GM21515 (cell line): ENCODE measurements around the gene CRAMP1.

Source experiments
- ATAC-seq: cut with Tn5 transposase; IDR thresholded peaks from one replicate; pipeline ENCODE4 v1.9.1; 2021; ENCODE audit not compliant: unreplicated experiment

The CRAMP1 gene

DNA sequence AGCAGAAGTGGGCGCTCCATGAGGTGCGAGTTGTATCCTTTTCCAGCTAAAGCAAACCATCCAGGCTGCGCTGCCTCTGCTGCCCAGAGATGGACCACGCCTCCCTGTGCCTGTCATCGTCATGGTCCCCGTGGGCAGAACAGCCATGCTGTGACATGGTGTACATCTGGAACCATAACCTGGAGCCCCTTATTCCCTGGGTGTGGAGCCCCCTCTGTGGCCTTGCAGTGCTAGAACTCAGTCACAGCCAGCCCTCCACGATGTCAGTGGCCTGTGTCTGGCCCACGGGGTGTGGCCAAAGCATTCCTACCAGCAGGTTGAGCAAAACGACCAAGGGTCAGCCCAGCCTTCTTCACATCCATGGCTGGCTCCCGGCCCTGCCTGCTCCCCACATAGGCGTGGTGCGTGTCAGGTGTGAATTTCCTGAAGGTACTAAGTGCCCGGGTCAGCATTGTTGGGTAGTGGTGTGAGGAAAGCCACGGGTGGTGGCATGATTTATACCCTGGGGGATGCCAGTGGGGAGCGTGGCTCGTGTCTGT is 43.2 kb downstream of the CRAMP1 start:
- no peak for ATAC-seq

DNA sequence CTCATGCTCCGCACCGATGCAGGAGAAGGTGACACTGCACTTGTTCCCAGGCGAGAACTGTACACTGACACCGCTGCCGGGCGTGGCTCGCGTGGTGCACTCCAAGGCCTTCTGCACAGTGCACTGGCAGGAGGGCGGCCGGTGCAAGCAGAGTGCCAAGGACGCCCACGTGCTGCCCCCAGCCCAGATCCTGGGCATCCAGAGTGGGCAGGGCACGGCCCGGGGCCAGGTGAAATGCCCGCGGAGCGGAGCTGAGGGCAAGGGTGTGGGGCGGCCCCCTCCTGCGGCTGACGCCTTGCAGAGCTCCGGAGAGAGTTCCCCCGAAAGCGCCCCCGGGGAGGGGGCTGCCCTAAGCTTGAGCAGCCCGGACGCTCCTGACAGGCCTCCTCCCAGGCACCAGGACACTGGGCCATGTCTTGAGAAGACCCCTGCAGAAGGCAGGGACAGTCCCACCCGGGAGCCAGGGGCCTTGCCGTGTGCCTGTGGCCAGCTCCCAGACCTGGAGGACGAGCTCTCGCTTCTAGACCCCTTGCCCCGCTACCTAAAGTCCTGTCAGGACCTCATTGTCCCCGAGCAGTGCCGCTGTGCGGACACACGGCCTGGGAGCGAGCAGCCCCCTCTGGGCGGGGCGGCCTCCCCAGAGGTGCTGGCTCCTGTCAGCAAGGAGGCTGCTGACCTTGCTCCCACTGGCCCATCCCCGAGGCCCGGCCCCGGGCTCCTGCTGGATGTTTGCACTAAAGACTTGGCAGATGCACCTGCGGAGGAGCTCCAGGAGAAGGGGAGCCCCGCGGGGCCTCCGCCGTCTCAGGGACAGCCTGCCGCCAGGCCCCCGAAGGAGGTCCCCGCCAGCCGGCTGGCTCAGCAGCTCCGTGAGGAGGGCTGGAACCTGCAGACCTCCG is 44.0 kb downstream of the CRAMP1 start:
- no peak for ATAC-seq

DNA sequence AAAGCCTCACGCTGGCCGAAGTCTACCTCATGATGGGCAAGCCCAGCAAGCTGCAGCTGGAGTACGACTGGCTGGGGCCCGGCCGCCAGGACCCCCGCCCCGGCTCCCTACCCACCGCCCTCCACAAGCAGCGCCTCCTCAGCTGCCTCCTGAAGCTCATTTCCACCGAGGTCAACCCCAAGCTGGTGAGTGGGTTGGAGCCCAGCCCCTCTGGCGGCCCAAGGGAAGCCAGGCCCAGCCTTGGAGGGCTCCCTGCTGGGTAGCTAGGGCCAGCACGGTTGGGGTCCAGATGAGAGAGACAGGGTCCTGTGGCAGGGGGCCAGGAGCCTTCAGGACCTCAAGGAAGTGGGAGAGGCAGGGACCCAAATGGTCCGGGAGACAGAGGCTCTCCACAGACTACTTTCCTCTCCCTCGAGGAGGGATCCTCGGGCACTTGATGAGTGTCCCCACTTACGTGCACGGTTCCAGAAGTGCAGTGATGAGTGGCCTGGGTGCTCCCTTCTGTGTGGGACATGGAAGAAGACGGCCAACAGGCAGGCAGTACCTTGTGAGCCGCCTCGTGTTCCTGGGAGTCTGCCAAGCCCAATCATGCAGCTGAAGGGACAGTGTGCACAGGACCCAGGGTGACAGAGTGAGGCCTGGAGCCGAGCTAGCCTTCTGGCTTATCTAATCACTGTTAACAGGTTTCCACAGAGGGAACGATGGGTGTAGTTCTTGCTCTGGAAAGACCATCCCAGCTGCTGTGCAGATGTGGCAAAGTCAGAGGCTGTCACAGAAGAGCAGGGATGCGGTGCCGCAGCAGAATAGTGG is 44.9 kb downstream of the CRAMP1 start:
- ATAC-seq, result no peak

DNA sequence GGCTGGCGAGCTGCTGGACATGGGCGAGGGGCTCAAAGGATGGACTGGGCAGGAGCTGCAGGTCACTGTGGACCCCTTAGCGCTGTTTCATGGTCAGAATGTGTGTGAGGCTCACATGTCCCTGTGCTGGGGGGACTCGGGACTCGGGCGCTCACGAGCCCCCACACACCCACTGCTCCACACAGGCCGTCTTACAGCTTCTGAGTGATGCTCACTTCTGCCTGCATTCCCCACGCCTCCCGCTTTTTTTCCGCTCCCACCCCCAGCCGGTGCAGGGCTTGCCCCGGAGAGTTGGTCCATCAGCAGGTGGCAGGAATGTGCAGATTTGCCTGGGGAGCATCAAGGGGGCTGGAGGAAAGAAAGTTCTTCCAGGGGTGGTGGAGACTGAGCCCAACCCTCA is 45.7 kb downstream of the CRAMP1 start:
- ATAC-seq, result no peak

DNA sequence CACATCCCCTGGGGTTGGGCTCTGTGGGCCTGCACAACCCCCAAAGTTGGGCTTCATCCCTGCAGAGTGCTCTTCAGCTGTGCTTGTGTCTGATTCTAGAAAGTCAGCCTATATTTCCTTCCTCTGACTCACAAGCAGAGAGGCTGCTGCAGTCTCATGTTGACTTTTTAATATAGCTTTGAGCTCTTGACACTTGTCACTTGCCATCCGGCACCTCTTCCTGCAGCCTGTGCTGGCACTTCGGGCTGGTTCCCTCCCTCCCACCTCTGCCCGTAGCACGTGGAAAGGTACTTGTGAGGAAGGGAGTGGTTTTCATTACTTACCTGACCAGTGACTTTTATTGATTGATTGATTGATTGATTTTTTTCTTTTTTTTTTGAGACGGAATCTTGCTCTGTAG is 46.9 kb downstream of the CRAMP1 start:
- ATAC-seq, result no peak

DNA sequence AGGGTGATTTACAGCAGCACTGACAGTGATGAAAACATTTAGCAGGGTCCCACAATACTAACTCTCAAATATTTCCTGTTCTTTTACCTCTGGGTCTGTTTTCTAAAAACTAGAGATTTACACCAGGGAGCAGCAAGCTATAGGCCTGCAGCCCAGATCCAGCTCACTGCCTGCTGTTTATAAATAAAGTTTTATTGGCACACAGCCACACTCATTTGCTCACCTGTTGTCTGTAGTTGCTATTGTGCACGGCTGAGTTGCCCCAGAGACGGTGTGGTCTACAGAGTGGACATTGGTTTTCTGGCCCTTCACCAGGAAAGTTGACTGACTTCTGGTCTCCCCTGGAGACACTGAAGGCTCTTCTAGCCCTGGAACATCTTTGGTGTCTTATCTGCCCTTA is 49.7 kb downstream of the CRAMP1 start:
- no peak for ATAC-seq

DNA sequence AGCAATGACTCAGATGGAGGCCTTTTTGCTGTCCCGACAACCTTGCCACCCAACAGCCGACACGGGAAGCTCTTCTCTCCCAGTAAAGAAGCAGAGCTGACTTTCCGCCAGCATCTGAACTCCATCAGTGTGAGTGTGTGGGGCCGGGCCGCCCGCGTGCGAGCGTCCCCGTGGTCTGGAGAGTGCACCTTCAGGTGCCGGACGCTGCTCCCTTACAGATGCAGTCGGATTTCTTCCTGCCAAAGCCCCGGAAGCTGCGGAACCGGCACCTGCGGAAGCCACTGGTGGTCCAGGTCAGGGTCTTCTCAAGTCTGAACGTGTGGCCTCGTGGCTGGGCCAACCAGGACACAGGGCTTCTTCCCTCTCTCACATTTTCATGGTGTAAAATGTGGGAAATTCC is 50.4 kb downstream of the CRAMP1 start:
- no peak for ATAC-seq

DNA sequence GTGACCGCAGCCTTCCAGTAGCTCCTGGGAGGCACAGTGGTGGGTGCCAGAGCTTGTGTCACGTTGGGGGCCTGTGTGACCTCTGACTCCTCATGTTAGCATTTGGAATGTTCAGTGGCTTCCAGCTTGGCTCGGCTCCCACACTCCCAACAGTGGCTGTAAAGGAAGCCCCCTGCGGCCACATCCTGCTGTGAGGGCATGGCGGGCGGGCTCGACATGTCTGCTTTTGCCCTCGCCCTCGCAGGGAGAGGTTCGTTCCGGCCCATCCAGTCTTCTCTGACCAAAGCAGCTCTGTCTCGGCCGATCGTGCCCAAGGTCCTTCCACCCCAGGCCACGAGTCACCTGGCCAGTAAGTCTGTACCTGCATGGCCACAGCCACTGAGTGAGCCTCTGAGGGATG is 53.7 kb downstream of the CRAMP1 start:
- ATAC-seq, result no peak

DNA sequence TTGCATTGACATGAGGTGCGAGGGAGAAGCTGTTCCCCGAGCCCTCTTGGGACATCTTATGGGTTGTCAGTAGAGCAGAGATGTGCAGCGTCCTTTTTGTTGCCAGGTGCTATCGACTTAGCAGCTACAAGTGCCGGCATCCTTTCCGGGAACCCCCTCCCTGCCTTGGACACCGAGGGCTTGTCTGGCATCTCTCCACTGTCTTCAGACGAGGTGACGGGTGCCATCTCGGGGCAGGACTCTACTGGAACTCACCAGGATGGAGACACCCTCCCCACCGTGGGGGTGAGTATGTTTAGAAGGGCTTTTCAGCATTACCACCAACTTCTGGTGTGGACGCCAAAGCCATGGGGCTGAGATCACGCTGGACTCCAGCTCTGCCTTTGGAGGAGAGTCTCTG is 54.2 kb downstream of the CRAMP1 start:
- no peak for ATAC-seq

DNA sequence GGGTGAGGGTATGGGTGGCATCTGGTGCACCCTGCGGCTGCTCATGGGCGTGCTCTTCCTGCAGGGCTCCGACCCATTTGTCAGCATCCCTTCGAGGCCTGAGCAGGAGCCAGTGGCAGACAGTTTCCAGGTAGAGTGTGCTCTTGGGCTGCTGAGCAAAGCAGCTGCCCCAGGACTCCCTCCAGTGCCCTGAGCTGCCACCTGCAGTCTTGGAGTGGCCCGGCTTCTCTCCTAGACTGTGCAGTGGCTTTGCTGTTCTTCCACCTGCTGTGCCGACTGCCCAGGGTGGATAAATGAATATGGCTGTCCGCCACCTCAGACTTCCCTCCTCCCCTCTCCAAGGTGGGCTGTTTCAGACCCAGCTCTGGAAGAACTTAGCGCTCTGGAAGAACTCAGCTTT is 55.1 kb downstream of the CRAMP1 start:
- ATAC-seq, result no peak

DNA sequence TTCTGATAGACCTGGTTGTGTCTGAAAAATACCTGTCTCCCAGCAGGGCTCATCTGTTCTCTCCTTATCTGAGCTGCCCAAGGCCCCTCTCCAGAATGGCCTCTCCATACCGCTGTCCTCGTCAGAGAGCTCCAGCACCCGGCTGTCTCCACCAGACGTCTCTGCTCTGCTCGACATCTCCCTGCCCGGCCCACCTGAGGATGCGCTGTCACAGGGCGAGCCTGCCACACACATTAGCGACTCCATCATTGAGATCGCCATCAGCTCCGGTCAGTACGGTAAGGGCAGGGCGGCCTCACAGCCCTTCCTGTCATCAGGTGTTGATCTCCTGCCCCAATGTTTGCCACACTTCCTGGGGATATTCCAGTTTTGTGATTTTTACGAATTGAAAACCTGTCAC is 55.8 kb downstream of the CRAMP1 start:
- ATAC-seq, result no peak

DNA sequence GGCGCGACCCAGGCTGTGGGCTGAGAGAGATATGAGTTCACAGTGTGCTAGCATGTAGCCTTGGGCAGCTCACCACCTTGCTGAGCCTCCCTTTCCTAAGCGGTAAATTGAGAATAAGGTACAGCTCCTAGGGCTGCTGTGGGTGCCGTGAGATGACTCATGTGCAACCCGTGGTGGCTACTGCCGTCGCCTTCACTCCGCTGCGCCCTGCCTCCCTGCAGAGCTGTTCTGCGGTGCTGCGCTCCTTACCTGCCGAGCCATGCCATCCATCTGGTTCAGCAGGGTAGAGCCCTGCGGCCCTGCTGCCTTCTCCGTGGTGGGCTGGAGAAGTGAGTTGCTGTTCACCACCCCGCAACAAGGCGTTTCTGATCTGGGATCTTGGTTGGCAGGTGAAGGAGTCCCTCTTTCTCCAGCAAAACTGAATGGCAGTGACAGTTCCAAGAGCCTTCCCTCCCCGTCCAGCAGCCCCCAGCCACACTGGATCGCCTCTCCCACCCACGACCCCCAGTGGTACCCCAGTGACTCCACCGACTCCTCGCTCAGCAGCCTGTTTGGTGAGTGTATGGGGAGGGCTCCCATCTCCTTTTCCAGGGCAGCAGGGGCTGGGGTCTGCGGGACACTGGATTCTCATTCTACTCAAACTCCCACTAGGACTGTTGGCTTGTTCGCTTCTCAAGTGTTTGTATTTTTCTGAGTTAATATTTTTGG is 56.6 kb downstream of the CRAMP1 start:
- ATAC-seq, result no peak

DNA sequence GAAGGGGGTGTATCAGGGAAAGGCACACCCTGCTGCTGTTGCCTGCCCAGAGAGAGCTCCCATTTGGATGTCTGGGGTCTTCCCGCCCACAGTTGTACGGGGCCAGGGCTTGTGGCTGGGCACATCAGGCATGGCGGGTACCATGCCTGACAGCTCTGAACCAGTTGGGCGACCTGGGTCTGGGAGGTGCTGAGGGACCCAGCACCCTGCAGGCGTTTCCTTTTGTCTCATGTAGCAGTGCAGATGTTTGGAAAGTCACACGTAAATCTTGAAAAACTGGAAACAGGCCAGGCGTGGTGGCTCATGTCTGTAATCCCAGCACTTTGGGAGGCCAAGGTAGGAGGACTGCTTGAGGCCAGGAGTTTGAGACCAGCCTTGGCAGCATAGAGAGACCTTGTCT is 57.5 kb downstream of the CRAMP1 start:
- ATAC-seq, result no peak

DNA sequence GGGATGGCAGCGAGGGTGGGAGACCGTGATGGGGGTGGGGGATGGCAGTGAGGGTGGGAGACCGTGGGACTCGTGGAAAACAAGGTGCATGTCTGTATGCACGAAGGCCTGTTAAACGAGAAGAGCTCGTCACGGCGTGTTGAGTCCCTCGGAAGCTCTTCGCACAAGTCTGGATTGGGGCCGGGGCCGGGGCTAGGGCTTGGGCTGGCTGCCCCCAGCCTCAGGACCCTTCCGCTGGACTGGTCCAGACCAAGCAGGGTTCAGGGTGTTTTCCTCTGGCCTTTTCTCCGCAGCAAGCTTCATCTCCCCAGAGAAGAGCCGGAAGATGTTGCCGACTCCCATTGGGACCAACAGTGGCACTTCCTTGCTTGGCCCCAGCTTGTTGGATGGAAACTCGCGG is 58.2 kb downstream of the CRAMP1 start:
- ATAC-seq, result no peak

DNA sequence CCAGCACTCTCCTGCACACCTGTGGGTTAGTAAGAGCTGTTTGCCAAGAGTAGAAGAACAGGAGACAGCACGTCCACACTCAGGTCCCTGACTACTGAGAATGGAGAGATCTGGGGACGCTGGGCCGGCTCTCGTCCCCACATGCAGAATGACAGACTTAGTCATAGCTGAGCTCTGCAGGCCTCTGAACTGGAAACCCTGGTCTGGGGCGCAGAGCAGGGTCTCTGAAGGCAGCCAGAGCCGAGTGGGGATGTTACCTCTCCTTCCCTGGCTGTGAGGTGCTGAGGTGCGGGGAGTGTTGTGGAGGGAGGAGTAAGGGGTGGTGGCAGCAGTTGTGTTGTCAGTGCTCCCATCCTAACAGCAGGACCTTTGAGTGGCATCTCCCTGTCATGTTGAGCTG is 58.7 kb downstream of the CRAMP1 start:
- ATAC-seq, result no peak

DNA sequence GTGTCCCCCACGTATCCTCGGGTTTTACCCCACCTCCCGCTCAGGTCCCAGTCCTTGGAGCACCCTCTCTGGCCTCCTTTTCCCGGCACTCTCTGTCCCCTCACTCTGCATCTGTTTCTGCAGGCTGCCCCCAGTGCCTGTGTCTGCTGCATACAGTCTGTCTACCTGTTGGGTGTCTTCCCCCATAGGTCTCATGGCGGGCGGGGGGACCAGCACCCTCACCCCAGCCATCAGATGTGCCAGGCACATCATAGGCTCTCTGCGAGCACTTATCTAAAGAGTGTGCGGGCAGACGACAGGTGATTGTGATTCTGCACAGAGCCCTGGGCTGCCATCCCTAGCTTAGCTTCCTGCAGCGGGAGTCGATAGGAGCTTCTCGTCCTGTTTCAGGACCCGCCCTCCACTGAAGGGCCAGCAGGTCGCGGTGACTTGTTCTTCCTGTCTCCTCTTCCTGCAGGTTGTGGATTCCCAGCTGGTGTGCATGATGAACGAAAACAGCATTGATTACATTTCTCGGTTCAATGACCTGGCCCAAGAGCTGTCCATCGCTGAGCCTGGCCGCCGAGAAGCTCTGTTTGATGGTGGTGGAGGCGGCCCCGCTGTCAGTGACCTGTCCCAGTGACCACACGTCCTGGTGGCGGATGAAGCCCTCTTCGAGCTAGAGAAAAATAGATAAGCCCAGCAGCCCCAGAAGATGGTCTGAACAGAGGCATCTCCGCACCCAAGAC is 61.4 kb downstream of the CRAMP1 start:
- no peak for ATAC-seq

DNA sequence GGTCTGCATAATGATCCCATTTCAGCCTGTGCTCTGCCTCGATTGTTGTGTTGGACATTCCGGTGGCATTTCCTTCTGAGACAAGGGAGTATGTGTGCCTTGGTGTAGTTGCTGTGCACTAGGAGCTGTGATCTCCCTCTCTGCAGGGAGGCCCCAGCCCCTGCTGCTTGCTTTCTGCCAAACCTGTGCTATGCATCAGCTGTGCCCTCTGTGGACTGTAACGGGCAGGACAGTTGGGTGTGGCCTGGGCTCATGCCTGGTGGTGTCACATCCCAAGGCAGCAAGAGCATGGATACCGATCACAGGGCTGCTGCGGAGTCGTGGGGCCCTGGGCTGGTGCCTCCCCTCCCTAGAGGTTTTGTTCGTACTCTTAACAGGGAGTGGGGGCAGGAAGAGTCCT is 62.1 kb downstream of the CRAMP1 start:
- no peak for ATAC-seq

DNA sequence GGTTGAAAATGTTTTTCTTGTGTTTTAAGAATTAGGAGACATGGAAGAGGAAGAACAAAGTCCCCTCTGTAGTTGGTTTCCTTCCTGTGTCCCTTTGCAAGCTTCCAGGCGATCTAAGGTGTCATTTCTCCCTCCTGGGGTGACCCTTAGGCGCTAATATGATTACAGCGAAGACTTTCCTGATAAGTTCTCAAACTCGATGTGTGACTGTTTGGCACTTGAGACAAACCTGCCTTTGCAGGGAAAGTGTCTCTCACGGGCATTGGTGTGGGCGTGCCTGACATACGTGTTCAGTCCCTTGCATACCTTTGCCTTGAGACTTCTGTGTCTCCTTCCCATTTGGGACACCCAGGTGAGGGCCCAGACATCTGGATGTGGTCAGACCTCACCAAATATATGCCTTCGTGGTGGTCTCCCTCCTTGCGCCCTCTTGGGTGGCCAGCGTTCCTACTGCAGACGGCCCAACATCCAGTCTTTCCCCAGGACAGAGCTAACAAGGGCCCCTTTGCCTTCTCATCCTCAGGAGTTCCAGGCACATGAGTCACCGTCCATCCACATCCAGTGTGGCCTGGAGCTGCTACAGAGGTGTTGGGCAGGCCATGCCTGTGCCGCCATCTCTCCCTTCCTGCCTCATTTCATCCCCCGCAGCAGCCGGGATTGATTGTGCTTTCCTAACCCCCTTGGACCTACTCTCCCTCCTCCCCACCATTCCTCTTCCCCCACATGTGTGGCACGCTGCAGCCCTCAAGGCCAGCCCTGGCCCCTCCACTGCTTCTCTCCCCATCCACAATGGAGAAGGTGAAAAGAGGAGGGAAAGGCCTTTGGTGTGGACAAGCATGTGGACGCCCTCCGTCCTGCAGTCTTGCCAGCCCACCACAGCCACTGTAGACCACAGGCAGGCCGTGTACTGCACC is 62.8 kb downstream of the CRAMP1 start:
- ATAC-seq, result no peak

DNA sequence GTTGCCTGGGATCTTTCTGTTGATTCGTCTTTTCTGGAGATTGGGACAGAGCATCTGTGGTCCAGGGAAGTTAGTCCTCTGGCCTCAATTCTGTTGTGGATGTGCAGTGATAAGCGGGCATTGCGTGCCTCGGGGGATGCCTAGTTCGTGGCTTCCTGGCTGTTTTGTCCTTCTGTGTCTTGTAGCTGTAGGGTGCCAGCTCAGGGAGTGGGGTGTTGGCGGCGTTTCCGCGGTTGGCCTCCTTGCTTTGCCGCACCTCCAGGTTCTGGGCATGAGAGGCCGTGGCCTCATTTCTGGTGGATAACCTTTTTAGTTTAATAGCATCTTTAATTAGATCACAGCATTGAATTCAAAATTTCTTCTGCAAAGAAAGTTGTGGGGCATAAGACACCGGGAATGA is 64.5 kb downstream of the CRAMP1 start:
- no peak for ATAC-seq

DNA sequence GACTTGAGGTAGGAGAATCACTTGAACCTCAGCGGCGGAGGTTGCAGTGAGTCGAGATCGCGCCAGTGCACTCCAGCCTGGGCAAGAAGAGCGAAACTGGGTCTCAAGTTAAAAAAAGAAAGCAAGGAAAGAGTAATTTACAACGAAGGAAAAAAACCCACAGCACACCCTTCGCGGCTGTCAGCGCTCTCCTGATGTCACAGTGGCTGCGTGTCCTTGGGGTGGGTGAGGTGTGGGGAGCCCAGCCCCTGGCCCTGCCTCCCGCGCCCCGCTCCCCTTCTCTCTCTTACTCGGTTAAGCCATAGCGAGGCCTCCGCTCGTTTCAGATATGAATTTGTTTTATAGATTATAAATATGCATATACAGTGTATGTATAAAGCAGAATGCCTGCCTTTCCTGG is 65.2 kb downstream of the CRAMP1 start:
- no peak for ATAC-seq
